ENCODE data around the gene GPC2.
A peak's percentile ranks its signal among the peaks of the same experiment; 100 is the strongest.
"Not testable (repeated sequence)": the region's sequence is repeated elsewhere in the genome, so short reads cannot be mapped to it uniquely, and the experiment has no call there.

Gene GPC2

GRCh38 chr7:100153708-100154535 is 23.3 kb downstream of the GPC2 start:
- no peak for DNase-seq (ENCODE audit: extremely low read depth in 1 of 2, low read depth in 1 of 2)

GRCh38 chr7:100152937-100153666 is 24.1 kb downstream of the GPC2 start:
- DNase-seq (ENCODE audit: extremely low read depth in 1 of 2, low read depth in 1 of 2): no peak

GRCh38 chr7:100152404-100152803 is 24.8 kb downstream of the GPC2 start:
- no peak for DNase-seq (ENCODE audit: extremely low read depth in 1 of 2, low read depth in 1 of 2)

- DNase-seq (ENCODE audit: extremely low read depth in 1 of 2, low read depth in 1 of 2): peak; percentile 93 to 98
Measured at GRCh38 chr7:100148559-100149328, 28.4 kb downstream of the GPC2 start, which contains the start of gene LAMTOR4. Gene LAMTOR4, plus strand, starts transcription at chr7:100148918. Its CDS starts 55 bp downstream, at chr7:100148973.

- no peak for DNase-seq (ENCODE audit: extremely low read depth in 1 of 2, low read depth in 1 of 2)
Measured at GRCh38 chr7:100148225-100148558, 29.0 kb downstream of the GPC2 start.

- no peak for DNase-seq (ENCODE audit: extremely low read depth in 1 of 2, low read depth in 1 of 2)
Measured at GRCh38 chr7:100147278-100147677, 29.9 kb downstream of the GPC2 start.

GRCh38 chr7:100146350-100146749 is 30.8 kb downstream of the GPC2 start:
- not testable (repeated sequence) for DNase-seq (ENCODE audit: extremely low read depth in 1 of 2, low read depth in 1 of 2)

- DNase-seq (ENCODE audit: extremely low read depth in 1 of 2, low read depth in 1 of 2): no peak
Measured at GRCh38 chr7:100142461-100142860, 34.7 kb downstream of the GPC2 start.

GRCh38 chr7:100141555-100141949 is 35.6 kb downstream of the GPC2 start:
- DNase-seq (ENCODE audit: extremely low read depth in 1 of 2, low read depth in 1 of 2): no peak

GRCh38 chr7:100137851-100138760 is 39.1 kb downstream of the GPC2 start:
- no peak for DNase-seq (ENCODE audit: extremely low read depth in 1 of 2, low read depth in 1 of 2)

GRCh38 chr7:100132697-100133151 is 44.5 kb downstream of the GPC2 start:
- peak in 1 of 2 donors; percentile 31 for DNase-seq (ENCODE audit: extremely low read depth in 1 of 2, low read depth in 1 of 2)

GRCh38 chr7:100132126-100132525 is 45.1 kb downstream of the GPC2 start:
- DNase-seq (ENCODE audit: extremely low read depth in 1 of 2, low read depth in 1 of 2): no peak

- peak; percentile 63 to 74 for DNase-seq (ENCODE audit: extremely low read depth in 1 of 2, low read depth in 1 of 2)
Measured at GRCh38 chr7:100130608-100131453, 46.4 kb downstream of the GPC2 start.

- DNase-seq (ENCODE audit: extremely low read depth in 1 of 2, low read depth in 1 of 2): not testable (repeated sequence)
Measured at GRCh38 chr7:100130220-100130607, 47.0 kb downstream of the GPC2 start.

GRCh38 chr7:100128637-100128963 is 48.6 kb downstream of the GPC2 start:
- no peak for DNase-seq (ENCODE audit: extremely low read depth in 1 of 2, low read depth in 1 of 2)

GRCh38 chr7:100127866-100128636 is 49.1 kb downstream of the GPC2 start:
- peak in 1 of 2 donors; percentile 11 for DNase-seq (ENCODE audit: extremely low read depth in 1 of 2, low read depth in 1 of 2)

- peak; percentile 82 to 86 for DNase-seq (ENCODE audit: extremely low read depth in 1 of 2, low read depth in 1 of 2)
Measured at GRCh38 chr7:100126931-100127865, 50.0 kb downstream of the GPC2 start, which contains the start of gene MBLAC1. Gene MBLAC1, plus strand, starts transcription at chr7:100126967. Its CDS starts 429 bp downstream, at chr7:100127396.

All from activated CD8-positive, alpha-beta memory T cell treated with anti-CD3 and anti-CD28 coated beads for 1 hour (primary cell).